ENCODE results near the gene APOC1.

DNA sequence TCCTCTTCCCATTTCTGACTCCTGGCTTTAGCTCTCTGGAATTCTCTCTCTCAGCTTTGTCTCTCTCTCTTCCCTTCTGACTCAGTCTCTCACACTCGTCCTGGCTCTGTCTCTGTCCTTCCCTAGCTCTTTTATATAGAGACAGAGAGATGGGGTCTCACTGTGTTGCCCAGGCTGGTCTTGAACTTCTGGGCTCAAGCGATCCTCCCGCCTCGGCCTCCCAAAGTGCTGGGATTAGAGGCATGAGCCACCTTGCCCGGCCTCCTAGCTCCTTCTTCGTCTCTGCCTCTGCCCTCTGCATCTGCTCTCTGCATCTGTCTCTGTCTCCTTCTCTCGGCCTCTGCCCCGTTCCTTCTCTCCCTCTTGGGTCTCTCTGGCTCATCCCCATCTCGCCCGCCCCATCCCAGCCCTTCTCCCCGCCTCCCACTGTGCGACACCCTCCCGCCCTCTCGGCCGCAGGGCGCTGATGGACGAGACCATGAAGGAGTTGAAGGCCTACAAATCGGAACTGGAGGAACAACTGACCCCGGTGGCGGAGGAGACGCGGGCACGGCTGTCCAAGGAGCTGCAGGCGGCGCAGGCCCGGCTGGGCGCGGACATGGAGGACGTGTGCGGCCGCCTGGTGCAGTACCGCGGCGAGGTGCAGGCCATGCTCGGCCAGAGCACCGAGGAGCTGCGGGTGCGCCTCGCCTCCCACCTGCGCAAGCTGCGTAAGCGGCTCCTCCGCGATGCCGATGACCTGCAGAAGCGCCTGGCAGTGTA lies 6.2 kb upstream of the APOC1 start:
- no peak for TF ChIP-seq POLR2A (IDR thresholded peaks at IDR 0.05)
- TF ChIP-seq, protein P1, sequence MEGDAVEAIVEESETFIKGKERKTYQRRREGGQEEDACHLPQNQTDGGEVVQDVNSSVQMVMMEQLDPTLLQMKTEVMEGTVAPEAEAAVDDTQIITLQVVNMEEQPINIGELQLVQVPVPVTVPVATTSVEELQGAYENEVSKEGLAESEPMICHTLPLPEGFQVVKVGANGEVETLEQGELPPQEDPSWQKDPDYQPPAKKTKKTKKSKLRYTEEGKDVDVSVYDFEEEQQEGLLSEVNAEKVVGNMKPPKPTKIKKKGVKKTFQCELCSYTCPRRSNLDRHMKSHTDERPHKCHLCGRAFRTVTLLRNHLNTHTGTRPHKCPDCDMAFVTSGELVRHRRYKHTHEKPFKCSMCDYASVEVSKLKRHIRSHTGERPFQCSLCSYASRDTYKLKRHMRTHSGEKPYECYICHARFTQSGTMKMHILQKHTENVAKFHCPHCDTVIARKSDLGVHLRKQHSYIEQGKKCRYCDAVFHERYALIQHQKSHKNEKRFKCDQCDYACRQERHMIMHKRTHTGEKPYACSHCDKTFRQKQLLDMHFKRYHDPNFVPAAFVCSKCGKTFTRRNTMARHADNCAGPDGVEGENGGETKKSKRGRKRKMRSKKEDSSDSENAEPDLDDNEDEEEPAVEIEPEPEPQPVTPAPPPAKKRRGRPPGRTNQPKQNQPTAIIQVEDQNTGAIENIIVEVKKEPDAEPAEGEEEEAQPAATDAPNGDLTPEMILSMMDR (IDR thresholded peaks at IDR 0.05), result no peak
